ENCODE measurements around the gene SLC27A3. TPM values are rescaled to one million over a fixed set of nuclear protein-coding genes. Genes with fewer than 3 reads are reported as not detected.

SLC27A3 gene
- total and polyA plus RNA-seq, 2 donors (not counting 3 experiments of a cell fraction or from before 2014, with no cell fraction given), result 26.6 to 34.3 TPM

DNA sequence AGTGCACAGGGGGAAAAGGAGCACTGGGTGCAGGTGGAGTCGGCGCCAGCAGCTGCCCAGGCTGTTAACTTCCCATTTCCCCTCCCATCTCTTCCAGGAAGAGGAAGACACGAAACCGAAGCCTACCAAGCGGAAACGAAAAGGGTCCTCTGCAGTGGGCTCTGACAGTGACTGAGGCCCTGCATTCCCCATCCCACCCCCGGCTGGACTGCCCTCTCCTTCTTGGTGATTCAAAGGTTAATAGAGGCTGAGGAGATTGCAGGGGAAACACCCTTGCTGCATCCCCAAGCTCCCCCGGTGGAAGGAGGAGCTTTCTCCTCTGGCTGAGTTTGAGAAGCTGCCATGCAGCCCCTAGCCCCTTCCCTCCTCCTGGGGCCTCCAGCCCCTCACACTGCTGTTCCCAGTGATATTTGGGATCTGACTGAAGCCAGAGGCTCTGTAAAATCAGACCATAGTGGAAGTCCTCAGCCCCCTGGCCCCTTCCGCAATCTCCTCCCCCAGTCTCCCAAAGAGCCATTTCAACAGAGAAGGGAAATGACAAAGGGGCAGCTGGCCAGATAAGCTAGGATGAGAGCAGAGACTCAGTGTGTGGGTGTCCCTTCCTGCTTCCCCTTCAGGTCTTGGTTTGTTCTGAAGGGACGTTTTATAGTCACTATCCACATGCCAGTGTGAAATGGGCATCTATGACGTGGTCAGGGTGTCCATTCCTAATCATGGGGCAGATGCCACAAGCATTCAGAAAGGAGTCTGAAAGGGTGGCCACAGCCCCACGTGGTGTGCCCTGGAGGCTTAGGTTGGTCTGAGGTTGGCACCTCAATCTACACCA, 1.9 kb upstream of the SLC27A3 start:
- dilution Hi-C loops (cut with MboI; ENCODE audit: extremely low pct_ligation_motif_present, low sequenced_read_pairs) (no loop called here), intact Hi-C loops (cut with micrococcal nuclease) (loop anchor here (2.0 kb wide), 2 partner anchors 25 to 263 kb away; no protein-coding TSS in a partner anchor)
- BruUV-seq (replicated peaks), result TSS peak; percentile 64
- FAIRE-seq (peak; percentile 92), DNase-seq (ENCODE audit: low read depth, low spot score) (peak; percentile 55)
- Histone ChIP-seq H3K4me3 (replicated peaks in 1 of 3; ENCODE audit: insufficient read depth in 1 of 3, low read depth in 1 of 3, low read length in 3 of 3) (no peak overlapping the region), H3K27me3 (ENCODE audit: control insufficient read depth in 2 of 2, insufficient read depth in 2 of 2, low read length in 2 of 2) (no peaks in the 10 kb centered on the region), H3K9me3 (replicated peaks; ENCODE audit: control insufficient read depth, insufficient read depth, low read length) (no peaks in the 10 kb centered on the region), H2AFZ (ENCODE audit: low read depth, low read length) (peak overlapping the region; percentile 2), H3K9ac (replicated peaks; ENCODE audit: extremely low read depth, insufficient read depth, low read length) (peak overlapping the region; percentile 10), H3K36me3 (ENCODE audit: control insufficient read depth in 2 of 2, extremely low read depth in 1 of 2, insufficient read depth in 2 of 2, low read length in 2 of 2) (peaks cover 3 to 13% of the 10 kb centered on the region in 2 experiments), H3K27ac (ENCODE audit: insufficient read depth, low read depth, low read length) (peak overlapping the region; percentile 10), H3K4me2 (ENCODE audit: insufficient read depth, low read length) (no peak overlapping the region), H3K79me2 (ENCODE audit: control insufficient read depth, insufficient read depth, low read length) (no peaks in the 10 kb centered on the region), H4K20me1 (replicated peaks; ENCODE audit: control insufficient read depth, extremely low read depth, insufficient read depth, low read length) (no peaks in the 10 kb centered on the region), H3K9me1 (replicated peaks; ENCODE audit: control insufficient read depth, extremely low read depth, insufficient read depth, low read length) (no peaks in the 10 kb centered on the region), H3K4me1 (ENCODE audit: control insufficient read depth, extremely low read depth, insufficient read depth, low read length) (peaks cover 51% of the 10 kb centered on the region)
- TF ChIP-seq MYC (IDR thresholded peaks at IDR 0.05; ENCODE audit: low read depth, low read length), result no peak
- TF ChIP-seq, protein P1, sequence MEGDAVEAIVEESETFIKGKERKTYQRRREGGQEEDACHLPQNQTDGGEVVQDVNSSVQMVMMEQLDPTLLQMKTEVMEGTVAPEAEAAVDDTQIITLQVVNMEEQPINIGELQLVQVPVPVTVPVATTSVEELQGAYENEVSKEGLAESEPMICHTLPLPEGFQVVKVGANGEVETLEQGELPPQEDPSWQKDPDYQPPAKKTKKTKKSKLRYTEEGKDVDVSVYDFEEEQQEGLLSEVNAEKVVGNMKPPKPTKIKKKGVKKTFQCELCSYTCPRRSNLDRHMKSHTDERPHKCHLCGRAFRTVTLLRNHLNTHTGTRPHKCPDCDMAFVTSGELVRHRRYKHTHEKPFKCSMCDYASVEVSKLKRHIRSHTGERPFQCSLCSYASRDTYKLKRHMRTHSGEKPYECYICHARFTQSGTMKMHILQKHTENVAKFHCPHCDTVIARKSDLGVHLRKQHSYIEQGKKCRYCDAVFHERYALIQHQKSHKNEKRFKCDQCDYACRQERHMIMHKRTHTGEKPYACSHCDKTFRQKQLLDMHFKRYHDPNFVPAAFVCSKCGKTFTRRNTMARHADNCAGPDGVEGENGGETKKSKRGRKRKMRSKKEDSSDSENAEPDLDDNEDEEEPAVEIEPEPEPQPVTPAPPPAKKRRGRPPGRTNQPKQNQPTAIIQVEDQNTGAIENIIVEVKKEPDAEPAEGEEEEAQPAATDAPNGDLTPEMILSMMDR (IDR thresholded peaks at IDR 0.05; ENCODE audit: extremely low read depth in 1 of 2, insufficient read depth in 1 of 2, low read depth in 1 of 2, low read length in 2 of 2), result no peak
- TF ChIP-seq EZH2 (IDR thresholded peaks at IDR 0.05; ENCODE audit: borderline replicate concordance, low read depth, low read length, severe bottlenecking), result no peak
- no peak for TF ChIP-seq FOS (IDR thresholded peaks at IDR 0.05; ENCODE audit: borderline replicate concordance, insufficient read depth, low read length)
- peak; percentile 24 for TF ChIP-seq POLR2AphosphoS5 (IDR thresholded peaks at IDR 0.05; ENCODE audit: insufficient read depth, low read depth, low read length)
- TF ChIP-seq, protein P2, sequence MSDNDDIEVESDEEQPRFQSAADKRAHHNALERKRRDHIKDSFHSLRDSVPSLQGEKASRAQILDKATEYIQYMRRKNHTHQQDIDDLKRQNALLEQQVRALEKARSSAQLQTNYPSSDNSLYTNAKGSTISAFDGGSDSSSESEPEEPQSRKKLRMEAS (IDR thresholded peaks at IDR 0.05; ENCODE audit: insufficient read depth, insufficient read length), result no peak
- no peak for TF ChIP-seq JUN (IDR thresholded peaks at IDR 0.05; ENCODE audit: borderline replicate concordance, insufficient read depth, insufficient read length, low read depth)
- TF ChIP-seq GATA2 (IDR thresholded peaks at IDR 0.05; ENCODE audit: insufficient read depth, insufficient read length, low read depth, low read length), result peak; percentile 81
- TF ChIP-seq POLR2A (IDR thresholded peaks at IDR 0.05; ENCODE audit: low read depth, low read length), result peak; percentile 47
- ChIA-PET POLR2A (interaction anchor here (0.5 to 0.8 kb wide), 2 partner anchors 76 to 82 kb away, joined by 3 read pairs; no protein-coding TSS in a partner anchor), CTCF (interaction anchor here (1.3 to 6.2 kb wide), 11 partner anchors 10 to 214 kb away, joined by 4 to 83 read pairs (median 6); partner anchors contain the start of genes NPR1 and S100A13)
